ENCODE data around the gene UBE2Q2.

DNA sequence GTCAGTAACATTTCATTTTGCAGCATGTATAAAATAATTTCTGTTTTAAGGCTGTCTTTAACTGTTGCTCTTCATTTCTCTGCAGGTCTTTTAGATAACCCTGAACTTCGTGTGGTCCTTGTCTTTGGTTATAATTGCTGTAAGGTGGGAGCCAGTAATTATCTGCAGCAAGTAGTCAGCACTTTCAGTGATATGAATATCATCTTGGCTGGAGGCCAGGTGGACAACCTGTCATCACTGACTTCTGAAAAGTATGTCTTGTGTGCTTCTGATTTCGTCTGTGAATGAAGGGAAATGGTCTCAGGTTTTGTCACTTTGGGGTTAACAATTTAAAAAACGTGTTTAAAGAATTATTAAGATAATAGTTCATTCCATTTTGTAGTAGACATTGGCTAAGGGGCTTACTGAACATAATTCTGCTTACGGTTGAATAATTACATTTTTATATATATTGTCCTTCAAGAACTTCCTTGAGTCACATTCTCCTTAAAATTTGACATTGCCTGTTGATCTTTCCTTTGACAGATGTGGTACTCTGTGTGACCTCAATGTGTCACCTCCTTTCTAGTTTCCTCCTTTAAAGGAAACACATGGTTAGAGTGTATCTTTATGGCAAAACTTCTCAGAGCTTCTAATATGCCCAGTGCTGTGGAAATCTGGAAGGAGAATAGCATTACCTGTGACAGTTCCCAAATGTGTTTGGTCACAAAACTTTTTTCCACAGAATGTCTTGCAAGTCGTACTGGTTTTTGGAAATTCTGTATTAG, 86.7 kb downstream of the UBE2Q2 start:
- TF ChIP-seq EZH2phosphoT487 (IDR thresholded peaks at IDR 0.05; ENCODE audit: insufficient read depth, low read depth) (no peak), EZH2 (IDR thresholded peaks at IDR 0.05; ENCODE audit: insufficient read depth, poor library complexity, severe bottlenecking) (no peak)
